RWPE2 (cell line): ENCODE measurements around the gene ANKRD27.

Experiments used
- ATAC-seq: fragments of 200-7000 bp; cut with Tn5 transposase; 3 replicates; pipeline ENCODE4 v1.9.1; 2021; ENCODE audit warnings: low read depth
- DNase-seq: peaks from one replicate; pipeline ENCODE4 v3.0.0-alpha.2; 2020; ENCODE audit warnings: low spot score
- H3K27ac ChIP-seq: fragments of 450-650 bp; 2 replicates; pipeline ENCODE4 v1.5.1; 2017; ENCODE audit warnings: mild to moderate bottlenecking; ENCODE audit not compliant: poor library complexity, severe bottlenecking
- H3K27me3 ChIP-seq: fragments of 250-450 bp; sonication (Bioruptor Pico); 2 replicates; pipeline ENCODE4 v1.5.1; 2021; ENCODE audit warnings: mild to moderate bottlenecking, moderate library complexity; ENCODE audit not compliant: insufficient read depth, poor library complexity, severe bottlenecking
- H3K36me3 ChIP-seq: fragments of 250-450 bp; sonication (Bioruptor Pico); 2 replicates; pipeline ENCODE4 v1.5.1; 2020; ENCODE audit warnings: low read depth, mild to moderate bottlenecking, moderate library complexity
- H3K4me1 ChIP-seq: fragments of 250-450 bp; sonication (Bioruptor Pico); 2 replicates; pipeline ENCODE4 v1.5.1; 2021; ENCODE audit warnings: mild to moderate bottlenecking, moderate library complexity; ENCODE audit not compliant: insufficient read depth, poor library complexity, severe bottlenecking
- H3K4me3 ChIP-seq: fragments of 250-450 bp; sonication (Bioruptor Pico); 2 replicates; pipeline ENCODE4 v1.5.1; 2021; ENCODE audit warnings: mild to moderate bottlenecking, moderate library complexity; ENCODE audit not compliant: severe bottlenecking
- H3K9me3 ChIP-seq: fragments of 250-450 bp; sonication (Bioruptor Pico); 2 replicates; pipeline ENCODE4 v1.5.1; 2021; ENCODE audit warnings: mild to moderate bottlenecking, moderate library complexity; ENCODE audit not compliant: severe bottlenecking
- TF ChIP-seq, protein P1 (sequence below): fragments of 450-650 bp; IDR thresholded peaks from one replicate; pipeline ENCODE4 v1.5.1; 2017; ENCODE audit warnings: mild to moderate bottlenecking, moderate library complexity; ENCODE audit not compliant: poor library complexity, severe bottlenecking

Gene ANKRD27

DNA sequence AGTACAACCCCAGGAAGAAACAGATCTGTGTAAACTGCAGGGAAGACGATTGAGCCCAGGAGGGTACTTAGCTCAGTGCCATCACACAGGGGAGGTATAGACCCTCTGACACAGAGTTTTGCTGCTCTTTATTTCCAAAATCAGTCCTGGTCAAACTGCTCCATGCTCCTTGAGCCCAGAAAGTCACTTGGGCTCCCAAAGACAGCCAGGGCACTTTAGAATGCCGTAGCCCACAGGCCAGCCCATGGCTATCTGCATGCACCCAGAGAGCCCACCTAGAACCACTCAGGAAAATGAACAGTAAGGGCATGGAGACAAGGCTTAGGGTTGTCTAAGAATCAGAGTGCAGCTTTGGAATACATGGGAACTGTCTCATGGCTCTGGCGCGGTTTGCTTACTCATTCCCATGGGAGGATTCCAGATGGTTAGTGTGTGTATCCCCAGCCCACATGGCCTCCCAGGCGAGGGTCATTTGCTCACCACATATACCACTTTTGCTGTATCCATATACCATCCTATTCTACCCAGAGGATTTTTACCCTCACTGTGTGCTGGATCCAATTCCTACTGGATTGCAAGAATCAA is 108.6 kb downstream of the ANKRD27 start:
- ATAC-seq (no peak), DNase-seq (no peak)

DNA sequence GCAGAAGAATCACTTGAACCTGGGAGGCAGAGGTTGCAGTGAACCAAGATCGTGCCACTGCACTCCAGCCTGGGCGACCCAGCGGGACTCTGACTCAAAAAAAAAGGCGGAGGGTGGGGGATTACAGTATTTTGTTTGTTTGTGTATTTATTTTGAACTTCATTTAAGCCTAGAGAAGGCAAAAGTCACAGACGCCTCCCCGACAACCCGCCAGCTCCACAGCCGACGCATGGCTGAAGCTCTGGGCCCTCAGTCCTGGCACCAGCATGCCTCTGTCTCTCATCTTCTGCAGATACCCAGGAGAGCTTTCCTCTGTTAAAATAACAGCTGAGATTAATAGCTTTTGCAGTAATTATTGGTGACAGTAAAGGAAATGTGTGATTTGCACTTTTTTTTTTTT is 111.2 kb downstream of the ANKRD27 start:
- H3K4me3 ChIP-seq = no peak overlapping the region
- no peaks in the 10 kb centered on the region for H3K4me1 ChIP-seq
- H3K27me3 ChIP-seq = no peaks in the 10 kb centered on the region
- DNase-seq = no peak
- H3K36me3 ChIP-seq = no peaks in the 10 kb centered on the region
- no peaks in the 10 kb centered on the region for H3K9me3 ChIP-seq
- TF ChIP-seq, protein P1, sequence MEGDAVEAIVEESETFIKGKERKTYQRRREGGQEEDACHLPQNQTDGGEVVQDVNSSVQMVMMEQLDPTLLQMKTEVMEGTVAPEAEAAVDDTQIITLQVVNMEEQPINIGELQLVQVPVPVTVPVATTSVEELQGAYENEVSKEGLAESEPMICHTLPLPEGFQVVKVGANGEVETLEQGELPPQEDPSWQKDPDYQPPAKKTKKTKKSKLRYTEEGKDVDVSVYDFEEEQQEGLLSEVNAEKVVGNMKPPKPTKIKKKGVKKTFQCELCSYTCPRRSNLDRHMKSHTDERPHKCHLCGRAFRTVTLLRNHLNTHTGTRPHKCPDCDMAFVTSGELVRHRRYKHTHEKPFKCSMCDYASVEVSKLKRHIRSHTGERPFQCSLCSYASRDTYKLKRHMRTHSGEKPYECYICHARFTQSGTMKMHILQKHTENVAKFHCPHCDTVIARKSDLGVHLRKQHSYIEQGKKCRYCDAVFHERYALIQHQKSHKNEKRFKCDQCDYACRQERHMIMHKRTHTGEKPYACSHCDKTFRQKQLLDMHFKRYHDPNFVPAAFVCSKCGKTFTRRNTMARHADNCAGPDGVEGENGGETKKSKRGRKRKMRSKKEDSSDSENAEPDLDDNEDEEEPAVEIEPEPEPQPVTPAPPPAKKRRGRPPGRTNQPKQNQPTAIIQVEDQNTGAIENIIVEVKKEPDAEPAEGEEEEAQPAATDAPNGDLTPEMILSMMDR = no peak
- no peak for ATAC-seq
- no peak overlapping the region for H3K27ac ChIP-seq

More for the DNA sequence above, 108.6 kb downstream of the ANKRD27 start:
- Histone ChIP-seq H3K4me1 (no peaks in the 10 kb centered on the region), H3K4me3 (no peak overlapping the region), H3K27ac (no peak overlapping the region), H3K36me3 (no peaks in the 10 kb centered on the region), H3K27me3 (no peaks in the 10 kb centered on the region), H3K9me3 (no peaks in the 10 kb centered on the region)
- TF ChIP-seq, protein P1 = no peak

DNA sequence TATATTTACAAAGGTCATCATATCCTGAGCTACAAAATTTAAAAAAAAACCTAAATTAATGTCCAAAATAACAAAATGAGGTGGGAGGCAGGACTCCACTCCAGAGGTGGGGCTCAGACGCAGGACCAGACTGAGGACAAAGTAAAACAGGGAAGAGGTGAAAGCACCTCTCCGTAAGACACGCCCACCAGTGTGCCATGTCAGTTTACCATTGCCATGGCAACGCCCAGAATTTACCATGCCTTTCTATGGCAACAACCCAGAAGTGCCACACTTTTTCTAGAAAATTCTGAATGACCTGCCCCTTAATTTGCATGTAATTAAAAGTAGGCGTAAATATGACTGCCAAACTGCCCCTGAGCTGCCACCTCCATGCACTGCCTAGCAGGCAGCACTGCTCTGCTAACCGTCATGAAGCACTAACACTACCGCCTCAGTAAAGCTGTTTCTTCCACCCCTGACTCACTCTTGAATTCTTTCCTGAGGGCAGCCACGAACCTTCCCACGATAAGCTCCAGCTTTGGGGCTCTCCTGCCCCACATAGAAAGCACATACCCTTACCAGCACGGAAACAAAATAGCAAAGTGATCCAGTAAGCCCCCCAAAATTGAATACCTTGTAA is 116.3 kb downstream of the ANKRD27 start:
- H3K27ac ChIP-seq = no peak overlapping the region
- no peaks in the 10 kb centered on the region for H3K4me1 ChIP-seq
- no peaks in the 10 kb centered on the region for H3K27me3 ChIP-seq
- no peaks in the 10 kb centered on the region for H3K36me3 ChIP-seq
- TF ChIP-seq, protein P1 = no peak
- DNase-seq = no peak
- H3K9me3 ChIP-seq = no peaks in the 10 kb centered on the region
- no peak for ATAC-seq
- no peak overlapping the region for H3K4me3 ChIP-seq

DNA sequence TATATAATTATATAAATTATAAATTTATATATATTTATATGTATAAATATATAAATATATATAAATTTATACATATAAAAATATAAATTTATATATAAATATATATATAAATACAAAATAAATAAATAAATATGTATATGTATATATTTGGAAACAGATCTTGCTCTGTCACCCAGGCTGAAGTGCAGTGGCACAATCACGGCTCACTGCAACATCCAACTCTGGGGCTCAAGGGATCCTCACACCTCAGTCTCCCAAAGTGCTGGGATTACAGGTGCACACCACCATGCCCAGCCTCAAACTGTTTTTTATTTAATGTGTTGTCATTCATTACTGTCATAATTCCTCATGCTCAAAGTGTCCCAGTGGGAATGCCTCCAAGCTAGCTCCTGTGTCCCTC is 119.2 kb downstream of the ANKRD27 start:
- no peaks in the 10 kb centered on the region for H3K27me3 ChIP-seq
- H3K9me3 ChIP-seq = no peaks in the 10 kb centered on the region
- no peak overlapping the region for H3K4me3 ChIP-seq
- H3K27ac ChIP-seq = no peak overlapping the region
- no peaks in the 10 kb centered on the region for H3K4me1 ChIP-seq
- DNase-seq = no peak
- TF ChIP-seq, protein P1 = no peak
- no peaks in the 10 kb centered on the region for H3K36me3 ChIP-seq
- no peak for ATAC-seq

DNA sequence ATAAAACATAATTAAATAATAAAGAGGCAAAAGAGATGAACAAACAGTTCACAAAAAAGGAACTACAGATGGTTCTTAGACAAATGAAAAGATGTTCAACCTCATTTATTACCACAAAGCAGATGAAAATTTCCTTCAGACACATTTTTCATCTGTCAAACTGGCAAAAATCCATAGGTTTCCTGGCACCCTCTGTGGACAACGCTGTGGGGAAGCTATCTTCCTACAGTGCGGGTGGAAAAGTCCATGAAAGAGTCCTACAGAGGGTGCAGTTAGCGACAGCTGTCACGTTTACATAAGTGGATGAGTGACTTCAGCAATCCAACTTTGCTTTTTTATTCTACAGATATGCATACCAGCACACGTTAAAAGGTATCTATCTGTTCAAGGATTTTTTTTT is 124.3 kb downstream of the ANKRD27 start:
- DNase-seq (no peak), ATAC-seq (no peak)
- no peaks in the 10 kb centered on the region for H3K27me3 ChIP-seq
- no peak overlapping the region for H3K27ac ChIP-seq
- H3K9me3 ChIP-seq = no peaks in the 10 kb centered on the region
- TF ChIP-seq, protein P1 = no peak
- H3K4me3 ChIP-seq = no peak overlapping the region
- H3K4me1 ChIP-seq = no peaks in the 10 kb centered on the region
- no peaks in the 10 kb centered on the region for H3K36me3 ChIP-seq
